GM23248 (cell line): Measurements from ENCODE around the gene HRH4. TPM values are rescaled to one million over a fixed set of nuclear protein-coding genes. Genes with fewer than 3 reads are reported as not detected.

Experiments used
- DNase-seq: peaks from one replicate; pipeline ENCODE4 v3.0.0-alpha.2; 2015
- H2AFZ ChIP-seq: fragments of 200-600 bp; sonication (generic); 2 replicates; pipeline ENCODE4 v1.6.1; 2016; ENCODE audit warnings: antibody characterized with exemption
- H3F3A ChIP-seq: fragments of 200-600 bp; sonication (generic); 2 replicates; pipeline ENCODE4 v1.6.1; 2016; ENCODE audit warnings: mild to moderate bottlenecking, antibody characterized with exemption, mixed run types; ENCODE audit not compliant: insufficient read depth
- H3K27ac ChIP-seq: fragments of 200-600 bp; sonication (generic); 2 replicates; pipeline ENCODE4 v1.5.1; 2016; ENCODE audit warnings: mild to moderate bottlenecking
- H3K27me3 ChIP-seq: fragments of 200-600 bp; sonication (generic); replicated peaks from 2 replicates; pipeline ENCODE4 v1.6.1; 2016; ENCODE audit warnings: mild to moderate bottlenecking; ENCODE audit not compliant: insufficient read depth
- H3K36me3 ChIP-seq: fragments of 200-600 bp; sonication (generic); 2 replicates; pipeline ENCODE4 v1.6.1; 2016; ENCODE audit warnings: low read depth, mild to moderate bottlenecking
- H3K4me1 ChIP-seq: fragments of 200-600 bp; sonication (generic); 2 replicates; pipeline ENCODE4 v1.6.1; 2016; ENCODE audit warnings: mild to moderate bottlenecking; ENCODE audit not compliant: insufficient read depth
- H3K4me2 ChIP-seq: fragments of 200-600 bp; sonication (generic); one replicate; pipeline ENCODE4 v1.6.1; 2016; ENCODE audit warnings: mild to moderate bottlenecking; ENCODE audit not compliant: unreplicated experiment
- H3K4me3 ChIP-seq: fragments of 200-600 bp; sonication (generic); 2 replicates; pipeline ENCODE4 v1.5.1; 2016; ENCODE audit warnings: mild to moderate bottlenecking
- H3K79me2 ChIP-seq: fragments of 200-600 bp; sonication (generic); 2 replicates; pipeline ENCODE4 v1.6.1; 2016; ENCODE audit warnings: mild to moderate bottlenecking; ENCODE audit not compliant: insufficient read depth
- H3K9ac ChIP-seq: fragments of 200-600 bp; sonication (generic); 2 replicates; pipeline ENCODE4 v1.6.1; 2016; ENCODE audit warnings: mild to moderate bottlenecking
- H3K9me2 ChIP-seq: fragments of 200-600 bp; sonication (generic); 2 replicates; pipeline ENCODE4 v1.6.1; 2016; ENCODE audit warnings: mixed run types, mild to moderate bottlenecking, moderate library complexity; ENCODE audit not compliant: insufficient read depth
- H3K9me3 ChIP-seq: fragments of 200-600 bp; sonication (generic); one replicate; pipeline ENCODE4 v1.6.1; 2017; ENCODE audit warnings: low read depth
- H4K20me1 ChIP-seq: fragments of 200-600 bp; sonication (generic); 2 replicates; pipeline ENCODE4 v1.6.0; 2016; ENCODE audit not compliant: insufficient read depth
- EZH2 ChIP-seq: fragments of 200-600 bp; sonication (generic); IDR thresholded peaks from 2 replicates; pipeline ENCODE4 v1.6.1; 2018; ENCODE audit warnings: antibody characterized with exemption, mild to moderate bottlenecking; ENCODE audit not compliant: insufficient read depth, poor library complexity, severe bottlenecking
- EZH2phosphoT487 ChIP-seq: fragments of 200-600 bp; sonication (generic); IDR thresholded peaks from 2 replicates; pipeline ENCODE4 v1.6.1; 2018; ENCODE audit warnings: antibody characterized with exemption, moderate library complexity, mild to moderate bottlenecking, low read depth; ENCODE audit not compliant: insufficient read depth
- WGBS, 2 experiments: methylation state at CpG; one replicate each; pipeline ENCODE4 v1.1.6; 2015 to 2017; ENCODE audit warnings: low lambda C conversion rate in 2 of 2, low coverage in 1 of 2; ENCODE audit errors: missing lambda C conversion rate in 2 of 2; 5-methylcytosine and 5-hydroxymethylcytosine counted together
- in situ Hi-C: fragments of 300-500 bp; cut with MboI; formaldehyde crosslinking; loops from 2 replicates; pipeline ENCODE4 v1.15.0; 2020
- polyA plus RNA-seq: library from polyadenylated mRNA; unstranded; fragments of >200 nt; fragmentation: Nextera tagmentation; extraction: Ambion mirVana; gene quantifications from 2 replicates; pipeline ENCODE4 v1.2.1, GENCODE V29; 2016
- total RNA-seq: library from RNA; depleted of rRNA; stranded (reverse); fragments of >200 nt; shearing (Covaris generic); gene quantifications from 2 replicates; pipeline ENCODE4 v1.2.3, GENCODE V29; 2014

Gene HRH4
- total and polyA plus RNA-seq, 2 experiments from 2014 or later, result not detected

GRCh38 chr18:24428709-24429108, 31.7 kb upstream of the HRH4 start:
- no peak for DNase-seq
- Histone ChIP-seq H3K4me2 (no peak overlapping the region), H3K9me2 (peaks cover 5% of the 10 kb centered on the region; the same call in 1 of the 2 replicates), H3K27me3 (no peaks in the 10 kb centered on the region), H4K20me1 (no peaks in the 10 kb centered on the region), H3K4me1 (peaks cover 6% of the 10 kb centered on the region; the same call in 1 of the 2 replicates), H3F3A (no peaks in the 10 kb centered on the region), H3K4me3 (no peak overlapping the region), H2AFZ (no peak overlapping the region), H3K27ac (no peak overlapping the region), H3K9ac (no peak overlapping the region), H3K79me2 (peaks cover 13% of the 10 kb centered on the region), H3K9me3 (no peaks in the 10 kb centered on the region), H3K36me3 (no peaks in the 10 kb centered on the region)
- WGBS, 2 experiments, result 98 to 99% methylated on average over 3 of the region's 3 CpGs
- in situ Hi-C loops, result no loop called here
- TF ChIP-seq EZH2phosphoT487 (no peak), EZH2 (no peak)

GRCh38 chr18:24429188-24429587, 31.2 kb upstream of the HRH4 start:
- Histone ChIP-seq H2AFZ (no peak overlapping the region), H3K9me3 (no peaks in the 10 kb centered on the region), H3K9me2 (peaks cover 5% of the 10 kb centered on the region; the same call in 1 of the 2 replicates), H3K4me2 (no peak overlapping the region), H3K9ac (no peak overlapping the region), H3K27me3 (no peaks in the 10 kb centered on the region), H3K36me3 (no peaks in the 10 kb centered on the region), H3K79me2 (peaks cover 13% of the 10 kb centered on the region), H4K20me1 (no peaks in the 10 kb centered on the region), H3K27ac (no peak overlapping the region), H3K4me3 (no peak overlapping the region), H3F3A (no peaks in the 10 kb centered on the region), H3K4me1 (peaks cover 6% of the 10 kb centered on the region; the same call in 1 of the 2 replicates)
- 99 to 100% methylated on average over 4 of the region's 4 CpGs for WGBS, 2 experiments
- DNase-seq, result no peak
- TF ChIP-seq EZH2 (no peak), EZH2phosphoT487 (no peak)
- in situ Hi-C loops, result no loop called here

GRCh38 chr18:24432618-24433017, 27.8 kb upstream of the HRH4 start:
- no peak for TF ChIP-seq EZH2
- Histone ChIP-seq H3K4me3 (no peak overlapping the region), H3K4me1 (peaks cover 1% of the 10 kb centered on the region; the same call in 1 of the 2 replicates), H2AFZ (no peak overlapping the region), H3K4me2 (no peak overlapping the region), H3K36me3 (0 out of 2 replicates have a peak, but pooled peaks cover 5% of the 10 kb centered on the region), H3K27me3 (no peaks in the 10 kb centered on the region), H3K27ac (no peak overlapping the region), H4K20me1 (no peaks in the 10 kb centered on the region), H3K79me2 (peaks cover 8% of the 10 kb centered on the region), H3K9me2 (no peaks in the 10 kb centered on the region), H3K9ac (no peak overlapping the region), H3F3A (no peaks in the 10 kb centered on the region), H3K9me3 (no peaks in the 10 kb centered on the region)
- 91 to 98% methylated on average over 3 of the region's 3 CpGs for WGBS, 2 experiments
- in situ Hi-C loops, result no loop called here
- DNase-seq, result no peak

- Histone ChIP-seq H3K27me3 (no peaks in the 10 kb centered on the region), H4K20me1 (no peaks in the 10 kb centered on the region), H2AFZ (no peak overlapping the region), H3K9ac (no peak overlapping the region), H3K4me3 (no peak overlapping the region), H3K27ac (no peak overlapping the region), H3F3A (no peaks in the 10 kb centered on the region), H3K4me1 (no peaks in the 10 kb centered on the region), H3K79me2 (no peaks in the 10 kb centered on the region), H3K36me3 (peaks cover 24% of the 10 kb centered on the region; the same call in 1 of the 2 replicates), H3K4me2 (no peak overlapping the region), H3K9me2 (no peaks in the 10 kb centered on the region), H3K9me3 (no peaks in the 10 kb centered on the region)
- in situ Hi-C loops, result no loop called here
- 91 to 95% methylated on average over 1 of the region's 1 CpG for WGBS, 2 experiments
- DNase-seq, result no peak
- TF ChIP-seq EZH2phosphoT487 (no peak), EZH2 (no peak)
Observed at GRCh38 chr18:24436939-24437338, 23.5 kb upstream of the HRH4 start.

GRCh38 chr18:24443870-24444269, 16.6 kb upstream of the HRH4 start:
- Histone ChIP-seq H4K20me1 (no peaks in the 10 kb centered on the region), H3K36me3 (peaks cover 61% of the 10 kb centered on the region), H3K4me1 (no peaks in the 10 kb centered on the region), H3K9me2 (no peaks in the 10 kb centered on the region), H3K9me3 (no peaks in the 10 kb centered on the region), H3K9ac (no peak overlapping the region), H3F3A (no peaks in the 10 kb centered on the region), H3K27me3 (no peaks in the 10 kb centered on the region), H2AFZ (no peak overlapping the region), H3K27ac (no peak overlapping the region), H3K4me3 (no peak overlapping the region), H3K4me2 (no peak overlapping the region), H3K79me2 (no peaks in the 10 kb centered on the region)
- in situ Hi-C loops, result no loop called here
- TF ChIP-seq EZH2phosphoT487, result no peak
- TF ChIP-seq EZH2, result no peak
- no peak for DNase-seq
- WGBS, 2 experiments, result 97 to 100% methylated on average over 2 of the region's 2 CpGs
